HG02973 (cell line): ENCODE measurements around the gene OR10P1.
A peak's percentile ranks its signal among the peaks of the same experiment; 100 is the strongest.
"Not testable (repeated sequence)": the region's sequence is repeated elsewhere in the genome, so short reads cannot be mapped to it uniquely, and the experiment has no call there.

ENCODE experiments used
- ATAC-seq: cut with Tn5 transposase; IDR thresholded peaks from one replicate; pipeline ENCODE4 v1.9.1; 2021; ENCODE audit warnings: moderate library complexity; ENCODE audit not compliant: unreplicated experiment

OR10P1 gene, protein sequence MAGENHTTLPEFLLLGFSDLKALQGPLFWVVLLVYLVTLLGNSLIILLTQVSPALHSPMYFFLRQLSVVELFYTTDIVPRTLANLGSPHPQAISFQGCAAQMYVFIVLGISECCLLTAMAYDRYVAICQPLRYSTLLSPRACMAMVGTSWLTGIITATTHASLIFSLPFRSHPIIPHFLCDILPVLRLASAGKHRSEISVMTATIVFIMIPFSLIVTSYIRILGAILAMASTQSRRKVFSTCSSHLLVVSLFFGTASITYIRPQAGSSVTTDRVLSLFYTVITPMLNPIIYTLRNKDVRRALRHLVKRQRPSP

GRCh38 chr12:55636853-55637252, at the start of gene OR10P1:
TSS of gene OR10P1 (plus strand) at chr12:55636892. CDS start at chr12:55636892, 0 bp downstream.
- no peak for ATAC-seq

GRCh38 chr12:55590152-55590551, 46.5 kb upstream of the OR10P1 start:
- not testable (repeated sequence) for ATAC-seq

DNA sequence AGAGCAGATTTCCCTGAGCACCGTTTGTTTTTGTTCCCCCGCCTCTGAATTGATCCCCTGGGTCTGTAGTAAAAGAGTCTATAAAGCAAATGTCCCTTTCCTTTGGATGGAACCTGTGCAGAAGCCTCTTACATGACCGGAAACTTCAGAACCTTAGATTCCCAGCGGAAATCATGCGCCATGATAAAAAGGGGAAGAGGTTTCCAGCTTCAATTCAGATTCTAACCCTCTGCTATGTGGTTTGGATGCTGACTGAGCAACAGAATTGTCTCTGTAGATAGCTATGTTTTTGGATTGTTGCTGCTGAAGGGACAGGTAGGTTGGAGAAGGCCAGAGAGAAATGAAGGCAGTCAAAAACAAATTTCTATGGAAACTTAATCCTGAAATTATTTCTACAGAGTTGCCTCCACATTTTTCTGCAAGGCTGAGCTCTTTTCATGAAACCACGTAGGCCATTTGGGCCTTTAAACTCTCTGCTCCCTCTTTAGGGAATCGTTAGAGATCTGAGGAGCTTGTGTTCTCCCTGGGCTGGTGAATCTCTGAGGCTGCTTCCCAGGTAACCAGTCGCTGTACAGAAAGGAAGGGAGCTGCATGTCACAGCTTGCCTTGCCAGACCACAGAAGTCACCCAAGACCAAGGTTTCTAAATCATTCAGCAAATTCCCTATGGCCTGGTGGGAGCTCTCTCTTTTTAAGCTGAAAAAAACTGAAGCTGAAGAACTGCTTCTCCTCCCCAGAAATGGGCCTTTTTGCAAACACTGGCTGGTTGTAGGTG, 28.7 kb upstream of the OR10P1 start:
- no peak for ATAC-seq

- no peak for ATAC-seq
Measured at GRCh38 chr12:55610598-55610997, 26.1 kb upstream of the OR10P1 start.

DNA sequence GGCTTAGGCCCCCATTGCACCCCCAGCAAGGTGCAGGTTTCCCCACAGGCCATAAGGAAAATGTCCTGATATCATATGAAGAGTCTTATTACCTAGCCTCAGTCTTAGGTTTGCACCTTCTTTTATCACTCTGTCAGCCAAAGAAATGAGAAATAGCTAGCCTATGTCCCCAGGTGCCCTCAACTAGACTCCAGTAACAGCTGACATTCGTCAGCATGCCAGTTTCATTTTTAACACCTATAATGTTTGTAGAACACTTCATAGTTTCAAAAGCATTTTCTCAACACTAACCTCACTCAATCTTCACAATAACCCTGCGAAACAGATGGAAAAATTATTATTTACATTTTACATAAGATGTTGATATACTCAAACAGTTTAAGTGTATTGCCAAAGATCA, 24.0 kb upstream of the OR10P1 start:
- ATAC-seq: no peak

DNA sequence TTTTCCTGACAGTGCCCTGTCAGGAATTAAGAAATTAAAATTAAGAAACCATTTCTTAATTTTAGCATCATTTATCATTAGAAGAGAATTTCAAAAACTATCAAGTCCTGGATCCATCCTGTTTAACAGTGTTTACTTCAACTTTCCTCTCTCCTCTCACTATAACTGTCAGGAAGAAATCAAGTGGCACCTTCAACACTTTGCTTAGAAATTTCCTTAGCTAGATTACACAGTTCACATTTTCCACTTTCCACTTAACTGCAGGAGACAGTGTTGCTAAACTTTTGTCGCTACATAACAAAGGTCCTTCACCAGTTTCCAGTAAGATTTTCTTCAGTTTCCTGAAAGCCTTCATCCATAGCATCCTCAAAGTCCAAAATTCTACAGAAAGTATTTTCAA, 21.9 kb upstream of the OR10P1 start:
- no peak for ATAC-seq

GRCh38 chr12:55619354-55620138, 17.1 kb upstream of the OR10P1 start:
- peak; percentile 91 for ATAC-seq

DNA sequence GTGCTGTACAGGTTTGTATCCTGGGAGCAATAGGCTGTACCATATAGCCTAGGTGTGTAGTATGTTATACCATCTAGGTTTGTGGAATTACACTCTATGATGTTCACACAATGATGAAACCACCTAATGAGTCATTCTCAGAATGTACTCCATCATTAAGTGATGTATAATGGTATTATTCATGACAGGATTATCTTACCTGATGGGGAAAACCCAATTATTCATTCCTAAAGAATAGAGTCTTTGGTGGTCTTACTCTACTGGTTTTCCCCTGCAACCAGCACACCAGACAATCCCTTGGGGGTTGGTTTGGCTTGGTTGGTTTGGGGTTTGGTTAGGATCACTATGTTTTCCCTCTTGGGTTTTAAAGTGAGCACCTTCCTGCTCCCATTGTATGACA, 12.6 kb upstream of the OR10P1 start:
- ATAC-seq: peak; percentile 55

DNA sequence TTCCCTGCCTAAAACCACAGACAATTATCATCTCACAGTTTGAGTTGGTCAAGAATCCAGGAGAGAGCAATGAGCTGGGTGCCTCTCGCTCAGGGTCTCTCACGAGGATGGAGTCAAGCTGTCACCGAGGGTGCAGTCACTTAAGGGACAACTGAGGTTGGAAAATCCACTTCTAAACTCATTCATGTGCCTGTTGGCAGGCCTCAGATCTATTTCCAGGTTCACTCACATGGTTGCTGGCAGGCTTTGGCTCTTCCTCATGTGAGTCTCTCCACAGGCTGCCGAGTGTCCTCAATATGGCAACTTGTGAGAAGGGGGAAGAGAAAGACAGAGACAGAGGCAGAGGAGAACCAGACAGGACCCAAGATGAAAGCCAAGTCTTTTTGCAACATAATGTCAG, 10.5 kb upstream of the OR10P1 start:
- ATAC-seq: no peak

DNA sequence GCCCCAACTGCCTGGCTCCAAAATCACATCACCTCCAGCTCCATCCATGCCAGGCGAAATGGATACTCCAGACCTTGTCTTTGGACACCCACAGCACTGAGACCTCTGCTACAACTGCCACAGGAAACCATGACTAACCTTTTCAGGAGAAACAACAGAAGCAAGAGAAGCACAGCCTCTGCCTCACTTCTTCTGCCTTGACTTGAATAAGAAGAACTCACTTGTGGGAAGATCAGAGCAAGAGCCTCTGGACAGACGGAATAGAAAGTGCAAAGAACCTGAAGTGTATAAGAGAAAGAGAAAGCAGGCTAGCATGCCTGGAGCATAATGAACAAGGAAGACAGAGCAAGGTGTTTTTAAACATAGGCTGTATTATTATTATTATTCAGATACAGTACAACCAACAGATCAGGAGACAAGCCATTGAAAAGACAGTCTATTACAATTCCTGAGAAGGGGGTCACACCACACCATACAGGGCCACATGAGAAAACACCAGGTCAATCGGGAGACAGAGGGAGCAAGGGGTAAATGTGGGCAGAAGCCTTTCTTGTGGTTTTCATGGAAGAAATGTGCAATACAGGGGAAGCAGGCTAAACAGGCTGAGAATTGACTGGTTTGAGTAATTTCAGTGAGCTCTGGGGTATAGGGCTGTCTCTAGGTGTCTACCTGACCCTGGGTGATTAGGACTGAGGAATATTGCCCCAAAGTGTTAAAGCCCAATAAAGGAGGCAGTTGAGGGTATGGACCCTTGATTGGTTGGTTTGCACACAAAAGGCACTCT, 7.4 kb upstream of the OR10P1 start:
- ATAC-seq: no peak

GRCh38 chr12:55631056-55631455, 5.6 kb upstream of the OR10P1 start:
- no peak for ATAC-seq

- ATAC-seq: no peak
Measured at GRCh38 chr12:55631733-55632132, 5.0 kb upstream of the OR10P1 start.

GRCh38 chr12:55633151-55633550, 3.5 kb upstream of the OR10P1 start:
- ATAC-seq: no peak

- ATAC-seq: no peak
Measured at GRCh38 chr12:55636116-55636655, 506 bp upstream of the OR10P1 start.

GRCh38 chr12:55637467-55637866, 775 bp downstream of the OR10P1 start:
- ATAC-seq: no peak

DNA sequence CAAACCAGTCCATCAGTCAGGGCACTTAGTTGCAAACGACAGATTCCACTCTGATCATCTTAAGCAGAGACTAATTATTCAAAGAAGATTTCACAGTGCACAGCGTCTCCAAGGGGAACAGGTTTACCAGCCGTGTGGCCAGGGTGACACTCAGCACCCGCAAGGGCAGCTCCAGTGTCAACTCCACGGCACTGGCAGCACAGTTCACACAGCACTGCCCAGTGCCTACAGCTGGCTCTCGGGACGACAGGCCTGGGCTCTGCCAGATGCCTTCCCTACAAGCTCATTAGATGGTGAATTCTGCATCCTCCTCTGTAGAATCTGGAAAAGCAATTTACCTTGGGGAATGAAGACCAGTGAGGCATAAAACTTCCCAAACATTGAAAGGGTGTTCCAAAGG, 4.9 kb downstream of the OR10P1 start:
- ATAC-seq: no peak

GRCh38 chr12:55642267-55642666, 5.6 kb downstream of the OR10P1 start:
- ATAC-seq: no peak

DNA sequence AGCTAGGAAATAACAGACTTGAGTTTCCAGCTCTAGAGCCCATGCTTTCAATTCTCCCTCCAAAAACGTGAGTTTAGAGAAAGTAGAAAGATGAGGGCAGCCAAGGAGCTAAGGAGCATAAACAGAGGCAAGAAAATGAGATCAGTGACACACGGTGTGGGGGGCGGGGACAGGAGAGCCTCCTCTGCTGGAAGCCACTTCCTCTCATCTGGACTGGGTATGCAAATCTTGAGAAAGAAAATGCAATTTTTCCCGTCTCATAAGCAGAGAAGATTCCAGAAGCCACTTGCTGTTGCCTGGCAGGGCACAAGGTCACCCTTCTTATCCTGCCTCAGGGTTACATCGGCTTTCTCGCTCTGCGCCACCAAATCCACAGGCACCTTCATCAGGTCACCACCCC, 6.0 kb downstream of the OR10P1 start:
- no peak for ATAC-seq

- ATAC-seq: no peak
Measured at GRCh38 chr12:55644591-55644990, 7.9 kb downstream of the OR10P1 start.

GRCh38 chr12:55647027-55647426, 10.3 kb downstream of the OR10P1 start:
- no peak for ATAC-seq
